Camera-type eye (tissue), 1 donor: ENCODE measurements around the gene PAGE4. TPM values are rescaled to one million over a fixed set of nuclear protein-coding genes. Genes with fewer than 3 reads are reported as not detected.

Experiments
- total RNA-seq: library from RNA; depleted of rRNA; stranded (reverse); fragments of >200 nt; gene quantifications from one replicate; pipeline ENCODE4 v1.2.3, GENCODE V29; 2014

PAGE4 gene, protein sequence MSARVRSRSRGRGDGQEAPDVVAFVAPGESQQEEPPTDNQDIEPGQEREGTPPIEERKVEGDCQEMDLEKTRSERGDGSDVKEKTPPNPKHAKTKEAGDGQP
- not detected for total RNA-seq

DNA sequence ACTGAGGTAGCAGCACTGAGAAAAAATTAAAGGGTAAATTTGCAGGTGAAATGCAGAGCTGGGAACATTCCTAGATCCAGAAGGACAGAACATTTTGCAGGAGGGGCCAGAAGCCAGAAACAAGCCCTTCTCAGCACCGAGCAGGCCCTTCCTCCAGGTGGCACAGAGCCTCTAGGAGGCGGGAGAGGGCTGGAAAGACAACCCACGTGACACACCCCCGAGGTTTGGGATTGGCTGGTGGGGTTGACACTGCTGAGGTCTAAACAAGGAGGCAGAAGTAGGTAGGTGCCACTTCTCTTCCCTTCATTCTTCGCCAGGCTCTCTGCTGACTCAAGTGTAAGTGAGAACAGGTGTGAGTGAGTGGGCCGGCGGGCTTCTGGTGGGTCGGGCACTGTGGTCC lies at the start of gene PAGE4:
PAGE4 (plus strand) TSS at position 288 of the 400 bp plus-strand sequence. CDS start 1,126 bp downstream, outside the sequence.

DNA sequence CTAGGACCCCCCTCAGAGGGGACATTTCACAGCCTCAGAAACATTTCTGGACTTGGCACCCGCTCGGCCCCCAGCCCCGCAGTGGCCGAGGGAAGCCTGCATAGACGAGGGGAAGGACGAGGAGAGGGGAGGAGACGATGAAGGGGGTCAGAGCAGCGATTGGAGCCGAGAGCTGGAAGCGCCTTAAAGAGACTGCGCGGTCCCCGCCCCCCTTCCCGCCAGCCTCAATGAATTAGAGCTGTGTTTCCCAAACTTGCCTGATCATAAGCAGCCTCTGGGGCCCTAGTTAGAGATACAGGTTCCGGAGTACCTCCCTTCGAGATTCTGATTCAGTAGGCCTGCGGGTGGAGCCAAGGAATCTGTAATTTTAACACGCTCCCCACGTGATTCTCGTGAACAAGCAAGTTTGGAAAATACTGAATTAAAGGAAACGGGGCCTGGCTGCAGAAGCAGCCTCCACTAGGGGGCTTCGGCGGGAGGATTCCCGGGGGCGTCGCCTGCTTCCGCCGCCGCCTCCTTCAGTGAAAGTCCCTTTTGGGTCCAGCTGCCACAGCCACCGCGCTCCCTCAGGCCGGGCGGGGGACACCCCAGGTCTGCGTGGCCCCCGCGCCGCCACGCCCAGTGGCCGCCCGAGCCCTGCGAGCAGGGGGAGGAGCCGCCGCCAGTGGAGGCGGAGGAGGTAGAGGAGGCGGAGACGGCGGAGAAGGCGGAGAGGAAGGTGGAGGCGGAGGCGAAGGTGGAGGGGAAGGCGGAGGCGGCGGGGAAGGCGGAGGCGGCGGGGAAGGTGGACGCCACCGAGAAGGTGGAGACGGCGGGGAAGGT lies 49.9 kb downstream of the PAGE4 start, which contains the start of gene USP27X:
USP27X (plus strand) TSS at position 651 of the 822 bp plus-strand sequence. CDS start 824 bp downstream, outside the sequence.

Other genes with a start within 250 kb of the PAGE4 start
- gene GAGE12H, start 249.4 kb upstream of the PAGE4 start, total RNA-seq: not detected
- not detected for gene GAGE2A, start 239.8 kb upstream of the PAGE4 start, total RNA-seq
- not detected for gene GAGE1, start 230.3 kb upstream of the PAGE4 start, total RNA-seq
- not detected for gene PAGE1, start 133.3 kb upstream of the PAGE4 start, total RNA-seq
- 6.5 TPM for gene USP27X, start 50.2 kb downstream of the PAGE4 start, total RNA-seq
- 20.7 TPM for gene CLCN5, start 93.3 kb downstream of the PAGE4 start, total RNA-seq